ENCODE results near the gene KCNK3. TPM values are rescaled to one million over a fixed set of nuclear protein-coding genes. Genes with fewer than 3 reads are reported as not detected.

The KCNK3 gene
- polyA plus RNA-seq, 1 donor (not counting 4 experiments of a cell fraction or from before 2014, with no cell fraction given) = not detected

GRCh38 chr2:26706093-26706492 is 13.6 kb downstream of the KCNK3 start:
- Histone ChIP-seq H3K9ac (ENCODE audit: control insufficient read depth, extremely low read depth, insufficient read depth, low read length) (no peak overlapping the region), H3K4me1 (ENCODE audit: control insufficient read depth, extremely low read depth, insufficient read depth, low read length) (peaks cover 9% of the 10 kb centered on the region), H3K27ac (ENCODE audit: control insufficient read depth, insufficient read depth, low read length) (no peak overlapping the region), H2AFZ (ENCODE audit: control insufficient read depth, low read length) (no peak overlapping the region), H3K9me1 (ENCODE audit: control insufficient read depth, extremely low read depth, insufficient read depth, low read length) (no peaks in the 10 kb centered on the region), H3K36me3 (ENCODE audit: control insufficient read depth in 2 of 2, extremely low read depth in 1 of 2, insufficient read depth in 2 of 2, low read length in 2 of 2) (no peaks in the 10 kb centered on the region), H3K27me3 (ENCODE audit: control insufficient read depth, extremely low read depth, insufficient read depth, low read length) (no peaks in the 10 kb centered on the region), H3K4me3 (ENCODE audit: control insufficient read depth in 2 of 3, extremely low read depth in 1 of 3, insufficient read depth in 2 of 3, low read depth in 1 of 3, low read length in 3 of 3) (no peak overlapping the region), H3K4me2 (ENCODE audit: control insufficient read depth, extremely low read depth, insufficient read depth, low read depth, low read length) (no peak overlapping the region), H3K79me2 (ENCODE audit: control insufficient read depth, insufficient read depth, low read length) (no peaks in the 10 kb centered on the region), H3K9me3 (ENCODE audit: control insufficient read depth, low read depth, low read length) (no peaks in the 10 kb centered on the region), H4K20me1 (ENCODE audit: control insufficient read depth, extremely low read depth, insufficient read depth, low read length) (no peaks in the 10 kb centered on the region)
- dilution Hi-C loops (cut with MboI; ENCODE audit: extremely low pct_ligation_motif_present, low sequenced_read_pairs) = no loop called here
- FAIRE-seq = no peak
- DNase-seq (ENCODE audit: low read depth, low spot score) = no peak
- TF ChIP-seq CTCF (optimal IDR thresholded peaks at IDR 0.05 in 1 of 3, IDR thresholded peaks at IDR 0.05 in 1 of 3, conservative IDR thresholded peaks at IDR 0.05 in 1 of 3; ENCODE audit: extremely low read depth in 1 of 3, insufficient read depth in 2 of 3, low read length in 3 of 3) (no peak), EZH2 (IDR thresholded peaks at IDR 0.05; ENCODE audit: low read length) (no peak)

GRCh38 chr2:26706616-26707473 is 14.3 kb downstream of the KCNK3 start:
- dilution Hi-C loops (cut with MboI; ENCODE audit: extremely low pct_ligation_motif_present, low sequenced_read_pairs) = no loop called here
- H3K27ac ChIP-seq (ENCODE audit: control insufficient read depth, insufficient read depth, low read length) = no peak overlapping the region
- no peak for DNase-seq (ENCODE audit: low read depth, low spot score)
- H3K9me1 ChIP-seq (ENCODE audit: control insufficient read depth, extremely low read depth, insufficient read depth, low read length) = no peaks in the 10 kb centered on the region
- no peaks in the 10 kb centered on the region for H3K9me3 ChIP-seq (ENCODE audit: control insufficient read depth, low read depth, low read length)
- H3K36me3 ChIP-seq (ENCODE audit: control insufficient read depth in 2 of 2, extremely low read depth in 1 of 2, insufficient read depth in 2 of 2, low read length in 2 of 2) = no peaks in the 10 kb centered on the region
- H2AFZ ChIP-seq (ENCODE audit: control insufficient read depth, low read length) = no peak overlapping the region
- no peak overlapping the region for H3K9ac ChIP-seq (ENCODE audit: control insufficient read depth, extremely low read depth, insufficient read depth, low read length)
- H3K79me2 ChIP-seq (ENCODE audit: control insufficient read depth, insufficient read depth, low read length) = no peaks in the 10 kb centered on the region
- no peaks in the 10 kb centered on the region for H4K20me1 ChIP-seq (ENCODE audit: control insufficient read depth, extremely low read depth, insufficient read depth, low read length)
- TF ChIP-seq EZH2 (IDR thresholded peaks at IDR 0.05; ENCODE audit: low read length) (no peak), CTCF (optimal IDR thresholded peaks at IDR 0.05 in 1 of 3, IDR thresholded peaks at IDR 0.05 in 1 of 3, conservative IDR thresholded peaks at IDR 0.05 in 1 of 3; ENCODE audit: extremely low read depth in 1 of 3, insufficient read depth in 2 of 3, low read length in 3 of 3) (no peak)
- FAIRE-seq = no peak
- H3K4me3 ChIP-seq (ENCODE audit: control insufficient read depth in 2 of 3, extremely low read depth in 1 of 3, insufficient read depth in 2 of 3, low read depth in 1 of 3, low read length in 3 of 3) = no peak overlapping the region
- H3K4me1 ChIP-seq (ENCODE audit: control insufficient read depth, extremely low read depth, insufficient read depth, low read length) = peaks cover 9% of the 10 kb centered on the region
- H3K4me2 ChIP-seq (ENCODE audit: control insufficient read depth, extremely low read depth, insufficient read depth, low read depth, low read length) = no peak overlapping the region
- peaks cover 3% of the 10 kb centered on the region for H3K27me3 ChIP-seq (ENCODE audit: control insufficient read depth, extremely low read depth, insufficient read depth, low read length)
